KMS-11 (cell line): ENCODE data around the gene PAFAH1B1.

ENCODE experiments used
- H2AFZ ChIP-seq: fragments of 200-600 bp; sonication (generic); 2 replicates; pipeline ENCODE4 v1.6.1; 2016; ENCODE audit warnings: antibody characterized with exemption, mixed run types, low read depth
- H3K27ac ChIP-seq: fragments of 200-600 bp; sonication (generic); 2 replicates; pipeline ENCODE4 v1.6.1; 2016; ENCODE audit warnings: mild to moderate bottlenecking, mixed run types
- H3K27me3 ChIP-seq: fragments of 200-600 bp; sonication (generic); 2 replicates; pipeline ENCODE4 v1.6.1; 2017; ENCODE audit warnings: mild to moderate bottlenecking, low read depth, mixed run types, moderate library complexity; ENCODE audit not compliant: insufficient read depth
- H3K36me3 ChIP-seq: fragments of 200-600 bp; sonication (generic); 2 replicates; pipeline ENCODE4 v1.6.1; 2017; ENCODE audit warnings: mild to moderate bottlenecking, mixed run types; ENCODE audit not compliant: insufficient read depth
- H3K4me1 ChIP-seq: fragments of 200-600 bp; sonication (generic); 2 replicates; pipeline ENCODE4 v1.6.1; 2016; ENCODE audit warnings: mild to moderate bottlenecking, low read depth, mixed run types; ENCODE audit not compliant: poor library complexity, severe bottlenecking
- H3K4me2 ChIP-seq: fragments of 200-600 bp; sonication (generic); 2 replicates; pipeline ENCODE4 v1.7.0; 2016; ENCODE audit warnings: mild to moderate bottlenecking, mixed run types
- H3K4me3 ChIP-seq: fragments of 200-600 bp; sonication (generic); IDR thresholded peaks from 2 replicates; pipeline ENCODE4 v1.6.1; 2017; ENCODE audit warnings: low read depth, low read length, mixed read lengths; ENCODE audit not compliant: insufficient read depth
- H3K79me2 ChIP-seq: fragments of 200-600 bp; sonication (generic); 2 replicates; pipeline ENCODE4 v1.6.1; 2016; ENCODE audit warnings: low read depth, mixed run types; ENCODE audit not compliant: insufficient read depth
- H3K9ac ChIP-seq: fragments of 200-600 bp; sonication (generic); 2 replicates; pipeline ENCODE4 v1.6.1; 2016; ENCODE audit warnings: mild to moderate bottlenecking, mixed run types
- H4K20me1 ChIP-seq: fragments of 200-600 bp; sonication (generic); 2 replicates; pipeline ENCODE4 v1.6.1; 2016; ENCODE audit warnings: mild to moderate bottlenecking, mixed run types; ENCODE audit not compliant: insufficient read depth
- TF ChIP-seq, protein P1 (sequence below): fragments of 200-600 bp; sonication (generic); conservative IDR thresholded peaks from 2 replicates; pipeline ENCODE4 v1.6.1; 2017; ENCODE audit warnings: low read depth, mild to moderate bottlenecking, antibody characterized with exemption, low read length, moderate library complexity, mixed read lengths

The PAFAH1B1 gene

GRCh38 chr17:2685696-2686095 lies 92.2 kb downstream of the PAFAH1B1 start:
- TF ChIP-seq, protein P1, sequence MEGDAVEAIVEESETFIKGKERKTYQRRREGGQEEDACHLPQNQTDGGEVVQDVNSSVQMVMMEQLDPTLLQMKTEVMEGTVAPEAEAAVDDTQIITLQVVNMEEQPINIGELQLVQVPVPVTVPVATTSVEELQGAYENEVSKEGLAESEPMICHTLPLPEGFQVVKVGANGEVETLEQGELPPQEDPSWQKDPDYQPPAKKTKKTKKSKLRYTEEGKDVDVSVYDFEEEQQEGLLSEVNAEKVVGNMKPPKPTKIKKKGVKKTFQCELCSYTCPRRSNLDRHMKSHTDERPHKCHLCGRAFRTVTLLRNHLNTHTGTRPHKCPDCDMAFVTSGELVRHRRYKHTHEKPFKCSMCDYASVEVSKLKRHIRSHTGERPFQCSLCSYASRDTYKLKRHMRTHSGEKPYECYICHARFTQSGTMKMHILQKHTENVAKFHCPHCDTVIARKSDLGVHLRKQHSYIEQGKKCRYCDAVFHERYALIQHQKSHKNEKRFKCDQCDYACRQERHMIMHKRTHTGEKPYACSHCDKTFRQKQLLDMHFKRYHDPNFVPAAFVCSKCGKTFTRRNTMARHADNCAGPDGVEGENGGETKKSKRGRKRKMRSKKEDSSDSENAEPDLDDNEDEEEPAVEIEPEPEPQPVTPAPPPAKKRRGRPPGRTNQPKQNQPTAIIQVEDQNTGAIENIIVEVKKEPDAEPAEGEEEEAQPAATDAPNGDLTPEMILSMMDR: no peak
- H3K4me3 ChIP-seq: no peak overlapping the region
- no peaks in the 10 kb centered on the region for H4K20me1 ChIP-seq
- no peaks in the 10 kb centered on the region for H3K4me1 ChIP-seq
- H3K27ac ChIP-seq: no peak overlapping the region
- H3K36me3 ChIP-seq: no peaks in the 10 kb centered on the region
- no peak overlapping the region for H3K4me2 ChIP-seq
- no peak overlapping the region for H3K9ac ChIP-seq
- H2AFZ ChIP-seq: no peak overlapping the region
- H3K27me3 ChIP-seq: no peaks in the 10 kb centered on the region
- H3K79me2 ChIP-seq: no peaks in the 10 kb centered on the region

GRCh38 chr17:2687074-2687418 lies 93.6 kb downstream of the PAFAH1B1 start:
- Histone ChIP-seq H3K27me3 (no peaks in the 10 kb centered on the region), H3K36me3 (no peaks in the 10 kb centered on the region), H3K79me2 (no peaks in the 10 kb centered on the region), H3K4me3 (no peak overlapping the region), H3K4me1 (no peaks in the 10 kb centered on the region), H2AFZ (no peak overlapping the region), H3K27ac (no peak overlapping the region; the same call in 1 of the 2 replicates), H4K20me1 (no peaks in the 10 kb centered on the region), H3K9ac (no peak overlapping the region), H3K4me2 (no peak overlapping the region)
- TF ChIP-seq, protein P1: no peak

- H3K79me2 ChIP-seq: no peaks in the 10 kb centered on the region
- H3K4me2 ChIP-seq: no peak overlapping the region
- no peak overlapping the region for H2AFZ ChIP-seq
- H3K9ac ChIP-seq: no peak overlapping the region
- no peaks in the 10 kb centered on the region for H3K36me3 ChIP-seq
- TF ChIP-seq, protein P1: no peak
- H3K4me1 ChIP-seq: no peaks in the 10 kb centered on the region
- no peak overlapping the region; the same call in 1 of the 2 replicates for H3K27ac ChIP-seq
- H4K20me1 ChIP-seq: no peaks in the 10 kb centered on the region
- no peaks in the 10 kb centered on the region for H3K27me3 ChIP-seq
- no peak overlapping the region for H3K4me3 ChIP-seq
Observed at GRCh38 chr17:2688351-2689342, 95.2 kb downstream of the PAFAH1B1 start.

DNA sequence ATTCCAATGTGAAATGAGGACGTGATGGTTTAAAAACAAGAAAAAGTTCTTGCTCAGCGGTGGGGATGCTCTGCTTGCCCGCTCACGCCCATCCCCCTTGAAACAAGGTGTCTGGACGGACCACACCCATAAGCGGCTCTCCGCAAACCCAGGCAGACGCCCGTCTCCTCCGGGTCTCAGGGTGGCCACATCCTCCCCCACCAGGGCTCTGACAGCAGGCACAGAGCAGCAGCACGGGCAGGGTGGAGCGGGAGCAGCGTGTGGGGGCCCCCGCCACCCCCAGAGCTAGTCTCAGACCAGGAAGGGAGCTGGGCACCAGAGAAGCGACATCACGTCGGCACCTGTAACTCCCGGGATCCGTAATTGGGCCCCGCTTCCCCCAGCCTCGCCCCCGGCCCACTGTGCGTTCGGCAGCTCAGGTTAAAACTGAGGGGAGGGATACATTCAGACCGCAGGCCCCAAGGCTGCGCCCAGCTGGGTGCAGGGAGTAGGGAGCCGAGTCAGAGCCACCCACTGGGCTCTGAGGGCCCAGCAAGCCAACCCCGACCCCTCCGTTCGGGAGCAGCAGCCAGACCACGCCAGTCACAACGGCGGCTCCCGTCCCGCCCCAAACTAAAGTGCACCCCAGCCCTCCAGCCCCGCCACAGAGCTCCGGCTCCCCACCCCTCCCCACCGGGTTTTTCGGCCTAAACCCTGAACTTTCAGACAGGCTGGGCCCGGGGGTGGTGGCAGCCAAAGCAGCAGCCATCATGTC lies 96.1 kb downstream of the PAFAH1B1 start:
- Histone ChIP-seq H3K4me3 (no peak overlapping the region), H3K4me2 (no peak overlapping the region), H3K79me2 (no peaks in the 10 kb centered on the region), H3K4me1 (no peaks in the 10 kb centered on the region), H4K20me1 (no peaks in the 10 kb centered on the region), H3K36me3 (no peaks in the 10 kb centered on the region), H2AFZ (no peak overlapping the region), H3K9ac (no peak overlapping the region), H3K27ac (no peak overlapping the region), H3K27me3 (no peaks in the 10 kb centered on the region)
- TF ChIP-seq, protein P1: no peak
